HG02840 (cell line): ENCODE measurements around the gene PRAMEF12.
"Not testable (repeated sequence)": the region's sequence is repeated elsewhere in the genome, so short reads cannot be mapped to it uniquely, and the experiment has no call there.

ENCODE experiments used
- ATAC-seq: cut with Tn5 transposase; IDR thresholded peaks from one replicate; pipeline ENCODE4 v1.9.1; 2021; ENCODE audit warnings: mild to moderate bottlenecking, moderate library complexity, moderate number of reproducible peaks; ENCODE audit not compliant: unreplicated experiment, low FRiP score

Gene PRAMEF12

GRCh38 chr1:12773438-12773837, at the start of gene PRAMEF12:
Gene PRAMEF12, plus strand, starts transcription at chr1:12773738. Its CDS starts 1,130 bp downstream, at chr1:12774868.
- no peak for ATAC-seq

- no peak for ATAC-seq
These were observed 45.1 kb upstream of the PRAMEF12 start for GRCh38 chr1:12728391-12728790.

- no peak for ATAC-seq
These were observed 43.4 kb upstream of the PRAMEF12 start for GRCh38 chr1:12730156-12730555.

- not testable (repeated sequence) for ATAC-seq
These were observed 42.5 kb upstream of the PRAMEF12 start for GRCh38 chr1:12731084-12731483.

GRCh38 chr1:12734651-12735050, 38.9 kb upstream of the PRAMEF12 start:
- ATAC-seq = no peak

GRCh38 chr1:12738934-12739333, 34.6 kb upstream of the PRAMEF12 start:
- no peak for ATAC-seq

GRCh38 chr1:12739613-12740012, 33.9 kb upstream of the PRAMEF12 start:
- ATAC-seq = no peak

- ATAC-seq = no peak
These were observed 31.6 kb upstream of the PRAMEF12 start for GRCh38 chr1:12741946-12742345.

- ATAC-seq = no peak
These were observed 28.2 kb upstream of the PRAMEF12 start for GRCh38 chr1:12745126-12745991.

GRCh38 chr1:12745992-12746323, 27.6 kb upstream of the PRAMEF12 start, which contains the start of gene CFAP107:
Gene CFAP107, plus strand, starts transcription at chr1:12746200. Its CDS starts 231 bp downstream, at chr1:12746431.
- no peak for ATAC-seq

GRCh38 chr1:12748778-12749355, 24.7 kb upstream of the PRAMEF12 start:
- no peak for ATAC-seq

GRCh38 chr1:12754738-12755137, 18.8 kb upstream of the PRAMEF12 start:
- no peak for ATAC-seq

GRCh38 chr1:12756273-12756672, 17.3 kb upstream of the PRAMEF12 start:
- ATAC-seq = no peak

GRCh38 chr1:12756768-12757413, 16.6 kb upstream of the PRAMEF12 start:
- ATAC-seq = no peak

- no peak for ATAC-seq
These were observed 15.7 kb upstream of the PRAMEF12 start for GRCh38 chr1:12757836-12758235.

- no peak for ATAC-seq
These were observed 13.2 kb upstream of the PRAMEF12 start for GRCh38 chr1:12760256-12760795.

- ATAC-seq = no peak
These were observed 11.8 kb upstream of the PRAMEF12 start for GRCh38 chr1:12761781-12762180.

- ATAC-seq = no peak
These were observed 10.8 kb upstream of the PRAMEF12 start for GRCh38 chr1:12762766-12763165.

GRCh38 chr1:12763479-12763878, 10.1 kb upstream of the PRAMEF12 start:
- no peak for ATAC-seq

- ATAC-seq = no peak
These were observed 9.5 kb upstream of the PRAMEF12 start for GRCh38 chr1:12764016-12764415.

- ATAC-seq = no peak
These were observed 4.5 kb upstream of the PRAMEF12 start for GRCh38 chr1:12769031-12769430.
